KOPT-K1 (cell line): ENCODE data around the gene KIF26A.
"Not testable (repeated sequence)": the region's sequence is repeated elsewhere in the genome, so short reads cannot be mapped to it uniquely, and the experiment has no call there.

Source experiments
- H3K27ac ChIP-seq: fragments of 200-600 bp; sonication (generic); 2 replicates; pipeline ENCODE4 v1.5.1; 2016; ENCODE audit warnings: antibody characterized with exemption, mild to moderate bottlenecking, low read depth, low read length; ENCODE audit not compliant: poor library complexity, severe bottlenecking
- H3K36me3 ChIP-seq: fragments of 200-600 bp; sonication (generic); 2 replicates; pipeline ENCODE4 v1.5.1; 2017; ENCODE audit warnings: antibody characterized with exemption, mild to moderate bottlenecking, low read length, moderate library complexity; ENCODE audit not compliant: insufficient read depth
- H3K9me3 ChIP-seq: fragments of 200-600 bp; sonication (generic); 2 replicates; pipeline ENCODE4 v1.5.1; 2017; ENCODE audit warnings: antibody characterized with exemption, low read length, mild to moderate bottlenecking; ENCODE audit not compliant: insufficient read depth, poor library complexity, severe bottlenecking

KIF26A gene

DNA sequence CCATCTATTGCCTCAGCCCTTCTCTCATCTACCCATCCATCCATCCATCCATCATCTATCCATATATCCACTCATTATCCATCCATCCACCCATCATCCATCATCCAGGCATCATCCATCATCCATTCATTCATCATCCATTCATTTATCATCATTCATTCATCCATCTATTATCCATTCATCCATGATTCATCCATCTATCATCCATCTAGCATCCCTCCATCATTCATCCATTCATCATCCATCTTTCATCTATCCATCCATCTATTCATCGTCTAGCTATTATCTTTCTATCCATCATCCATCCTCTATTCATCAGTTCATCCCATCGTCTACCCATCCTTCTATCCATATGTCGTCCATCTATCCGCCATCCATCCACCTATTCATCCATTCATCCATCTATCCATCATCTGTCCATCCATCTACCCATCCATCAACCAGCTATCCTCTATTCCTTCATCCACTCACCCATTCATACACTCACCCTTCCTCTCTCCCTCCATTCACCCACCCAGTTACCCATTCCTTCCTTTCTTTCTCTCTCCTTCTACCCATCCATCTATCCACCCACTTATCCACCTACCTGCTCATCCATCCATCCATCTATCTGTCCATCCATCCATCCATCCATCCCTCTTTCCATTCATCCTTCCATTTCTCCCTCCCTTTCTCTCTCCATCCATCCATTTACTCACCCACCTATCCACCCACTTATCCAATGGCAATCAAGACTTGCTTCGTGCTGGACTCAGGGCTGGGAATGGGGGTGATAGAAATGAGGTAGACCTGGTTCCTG, 59.3 kb downstream of the KIF26A start:
- Histone ChIP-seq H3K9me3 (no peaks in the 10 kb centered on the region), H3K36me3 (no peaks in the 10 kb centered on the region), H3K27ac (no peak overlapping the region)

DNA sequence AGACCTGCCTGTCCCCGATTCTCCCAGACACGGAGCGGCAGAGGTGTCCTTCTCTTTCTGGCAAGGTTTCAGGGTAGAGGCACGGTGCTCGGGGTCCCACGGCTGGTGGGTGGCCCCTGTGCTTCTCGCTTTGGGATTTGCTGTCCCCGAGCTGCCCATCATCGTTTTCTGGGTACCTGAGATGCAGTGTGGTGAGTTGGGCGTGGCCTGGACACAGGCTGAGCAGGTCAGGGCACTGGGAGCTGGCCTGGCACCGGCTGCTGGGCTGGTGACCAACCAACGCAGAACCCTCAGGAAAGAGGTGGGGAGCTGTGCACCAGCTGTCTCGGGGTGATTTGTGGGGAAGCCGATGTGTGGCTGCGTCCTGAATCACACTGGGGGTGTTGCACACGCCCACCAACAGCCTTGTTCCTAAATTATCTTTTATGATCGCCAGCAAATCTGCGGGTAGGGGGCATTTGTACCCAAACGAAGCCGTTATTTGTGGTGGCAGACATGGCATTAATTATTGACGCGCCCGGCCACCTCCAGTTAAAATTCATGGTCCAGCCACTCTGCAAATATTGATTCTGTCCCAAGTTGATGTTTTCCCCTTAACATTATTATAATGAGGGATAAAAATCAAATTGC, 61.0 kb downstream of the KIF26A start:
- Histone ChIP-seq H3K9me3 (no peaks in the 10 kb centered on the region), H3K36me3 (no peaks in the 10 kb centered on the region)

DNA sequence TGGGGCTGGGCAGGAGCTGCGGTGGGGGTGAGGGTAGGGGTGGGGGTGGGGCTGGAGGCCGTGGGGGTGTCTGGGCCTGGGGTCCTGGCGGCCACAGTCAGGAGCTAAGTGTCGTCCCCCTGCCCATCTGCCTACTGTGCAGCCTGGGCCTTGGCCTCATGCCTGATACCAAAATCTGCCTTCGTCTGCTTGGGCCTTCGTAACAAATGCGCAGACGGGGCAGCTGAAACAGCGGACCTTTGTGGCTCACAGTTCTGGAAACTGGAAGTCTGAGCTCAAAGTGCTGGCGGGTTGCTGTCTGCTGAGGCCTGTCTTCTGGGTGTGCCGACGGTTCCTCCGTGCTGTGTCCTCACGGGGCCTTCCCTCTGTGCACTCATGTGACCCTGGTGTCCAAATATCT, 61.7 kb downstream of the KIF26A start:
- H3K36me3 ChIP-seq: no peaks in the 10 kb centered on the region
- no peak overlapping the region for H3K27ac ChIP-seq
- no peaks in the 10 kb centered on the region for H3K9me3 ChIP-seq

More for the DNA sequence above, 61.0 kb downstream of the KIF26A start:
- H3K27ac ChIP-seq: no peak overlapping the region

DNA sequence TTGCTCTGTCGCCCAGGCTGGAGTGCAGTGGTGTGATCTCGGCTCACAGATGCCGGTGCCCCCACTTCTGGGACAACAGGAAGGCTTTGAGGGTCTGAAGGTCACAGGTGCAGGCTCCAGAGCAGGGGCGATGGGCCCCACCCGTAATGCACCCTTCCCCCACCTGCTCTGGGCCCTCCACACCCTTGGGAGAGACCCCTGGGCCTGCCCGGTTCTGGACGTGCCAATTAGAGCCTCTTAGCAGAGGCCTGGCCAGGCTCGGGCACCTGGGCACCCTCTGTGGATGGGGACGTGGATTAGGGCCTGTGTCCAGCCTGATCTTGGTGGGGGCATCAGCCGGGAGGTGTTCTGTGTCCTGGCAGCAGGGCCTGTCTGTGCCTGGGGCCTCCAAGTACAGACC, 62.2 kb downstream of the KIF26A start:
- no peak overlapping the region for H3K27ac ChIP-seq
- H3K36me3 ChIP-seq: no peaks in the 10 kb centered on the region
- H3K9me3 ChIP-seq: no peaks in the 10 kb centered on the region

DNA sequence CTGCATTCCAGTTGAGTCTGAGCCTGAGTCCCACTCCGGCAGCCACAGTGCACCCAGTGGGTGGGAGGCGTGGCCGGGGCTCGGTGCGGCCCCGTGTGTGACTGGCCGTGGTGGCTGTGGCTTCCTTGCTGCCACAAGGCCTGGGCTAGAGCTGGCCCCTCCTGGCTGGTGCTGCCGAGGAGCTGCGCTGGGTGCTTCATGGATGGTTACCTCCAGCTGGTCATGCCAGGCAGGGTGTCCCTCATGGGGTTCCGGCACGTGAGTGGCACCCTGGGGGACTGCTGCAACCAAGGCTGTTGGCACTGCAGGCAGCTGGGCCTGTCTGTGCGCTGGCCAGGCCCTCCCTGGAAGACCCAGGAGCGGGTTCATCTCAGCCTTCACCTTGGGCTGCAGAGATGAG, 62.7 kb downstream of the KIF26A start:
- Histone ChIP-seq H3K36me3 (no peaks in the 10 kb centered on the region), H3K9me3 (no peaks in the 10 kb centered on the region), H3K27ac (no peak overlapping the region)

DNA sequence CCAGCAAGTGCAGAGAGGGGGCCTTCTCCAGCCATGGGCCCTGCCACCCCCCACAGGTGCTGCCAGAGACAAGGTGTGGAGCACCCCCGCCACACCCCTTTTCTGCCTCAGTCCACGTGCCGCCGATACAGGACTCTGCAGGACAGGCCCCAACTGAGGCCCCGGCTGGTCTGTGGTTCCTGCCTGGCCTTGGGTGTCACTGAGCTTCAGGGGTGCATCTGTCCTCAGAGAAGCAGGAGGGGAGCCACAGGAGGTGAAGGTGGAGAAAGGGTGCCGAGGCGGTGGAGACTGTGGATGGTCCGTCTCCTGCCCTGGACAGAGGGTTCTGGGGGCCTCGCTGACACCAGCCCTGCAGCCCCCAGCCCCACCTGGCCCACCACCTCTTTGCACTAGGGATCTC, 63.1 kb downstream of the KIF26A start:
- H3K9me3 ChIP-seq: no peaks in the 10 kb centered on the region
- H3K36me3 ChIP-seq: no peaks in the 10 kb centered on the region
- H3K27ac ChIP-seq: no peak overlapping the region

DNA sequence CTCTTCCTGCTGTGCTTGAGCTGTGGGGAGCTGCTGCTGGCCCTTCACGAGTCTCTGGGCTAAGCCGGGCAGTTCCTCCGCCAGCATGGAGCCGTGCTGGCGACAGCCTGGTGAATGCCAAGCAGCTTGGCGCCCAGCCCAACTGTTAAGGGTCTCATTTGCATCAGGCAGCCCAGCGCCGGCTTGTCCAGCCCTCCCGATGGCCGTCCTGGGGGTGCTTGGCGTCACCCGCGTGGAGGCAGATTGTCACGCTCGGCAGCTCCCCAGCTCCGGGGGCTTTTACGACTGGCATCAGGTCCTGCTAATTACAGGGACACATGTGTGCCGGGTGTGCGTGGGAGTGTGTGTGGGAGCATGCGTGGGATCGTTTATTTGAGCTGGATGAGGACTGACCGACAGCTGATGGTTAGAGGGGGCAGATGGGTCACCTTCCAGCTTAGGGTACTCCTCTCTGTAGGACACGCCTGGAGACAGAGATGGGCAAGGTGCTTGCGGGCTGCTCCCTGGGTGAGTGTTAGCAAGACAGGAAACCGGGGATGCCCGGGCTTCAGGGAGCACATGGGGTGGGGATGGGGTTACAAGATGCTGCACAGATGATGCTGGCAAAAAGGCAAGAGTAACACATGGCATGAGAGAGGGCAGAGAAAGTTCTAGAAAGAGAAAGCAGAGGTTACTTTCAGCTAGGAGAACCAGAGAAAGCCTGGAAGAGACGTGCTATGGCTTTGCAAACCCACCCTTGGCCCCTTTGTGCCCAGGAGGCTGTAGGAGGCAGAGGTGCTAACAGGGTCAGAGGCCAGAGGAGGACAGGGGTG, 64.1 kb downstream of the KIF26A start:
- no peaks in the 10 kb centered on the region for H3K36me3 ChIP-seq
- H3K27ac ChIP-seq: no peak overlapping the region
- H3K9me3 ChIP-seq: no peaks in the 10 kb centered on the region

DNA sequence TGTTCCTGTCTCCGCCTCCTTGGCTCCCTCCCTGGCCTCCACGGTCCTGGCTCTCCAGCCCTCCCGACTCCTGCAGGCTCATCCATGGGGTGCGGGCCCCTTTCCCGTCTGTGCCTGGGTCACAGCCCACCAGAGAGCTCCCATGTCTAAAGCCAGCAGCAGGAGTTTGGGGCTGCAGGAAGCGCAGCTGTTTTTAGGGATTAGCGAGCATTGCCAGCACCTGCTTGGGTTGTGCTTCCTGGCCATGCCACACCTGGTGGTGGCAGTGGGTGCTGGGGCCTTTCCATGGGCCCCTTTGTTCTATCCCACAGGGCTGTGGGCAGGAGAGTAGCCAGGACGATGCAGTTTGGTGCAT, 64.7 kb downstream of the KIF26A start:
- H3K27ac ChIP-seq: no peak overlapping the region

DNA sequence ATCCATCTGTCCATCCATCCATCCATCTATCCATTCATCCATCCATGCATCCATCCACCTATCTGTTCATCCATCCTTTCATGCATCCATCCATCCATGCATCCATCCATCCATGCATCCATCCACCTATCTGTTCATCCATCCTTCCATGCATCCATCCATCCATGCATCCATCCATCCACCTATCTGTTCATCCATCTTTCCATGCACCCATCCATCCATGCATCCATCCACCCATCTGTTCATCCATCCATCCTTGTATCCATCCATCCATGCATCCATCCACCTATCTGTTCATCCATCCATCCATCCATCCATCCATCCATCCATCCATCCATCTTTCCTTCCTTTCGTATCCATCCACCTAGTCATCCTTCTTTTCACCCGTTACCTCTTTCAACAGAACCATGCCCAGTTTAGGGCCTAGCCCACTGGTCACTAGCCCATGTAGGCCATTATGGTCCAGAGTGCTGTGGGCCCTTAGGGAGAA, 66.3 kb downstream of the KIF26A start:
- no peaks in the 10 kb centered on the region for H3K36me3 ChIP-seq
- H3K27ac ChIP-seq: no peak overlapping the region
- H3K9me3 ChIP-seq: no peaks in the 10 kb centered on the region

More for the DNA sequence above, 64.7 kb downstream of the KIF26A start:
- Histone ChIP-seq H3K9me3 (no peaks in the 10 kb centered on the region), H3K36me3 (no peaks in the 10 kb centered on the region)

DNA sequence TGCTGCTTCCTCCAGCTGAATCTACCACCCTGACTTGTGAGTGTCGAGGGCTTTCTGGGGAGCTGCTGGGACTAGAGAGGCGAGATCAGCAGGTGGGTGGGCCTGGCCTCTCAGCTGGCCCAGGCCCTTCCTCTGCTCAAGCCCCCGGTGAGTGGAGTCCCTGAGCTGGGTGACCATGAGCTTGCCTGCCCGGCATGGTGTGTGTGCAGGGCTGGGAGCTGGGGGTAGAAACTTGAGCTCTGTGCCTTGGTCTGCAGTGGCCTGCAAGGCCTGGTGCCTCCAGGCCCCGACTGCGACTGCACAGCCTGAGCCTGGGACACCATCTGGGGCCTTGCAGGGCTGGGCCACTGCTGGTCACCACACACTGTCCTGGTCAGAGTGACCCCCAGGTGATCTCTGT, 67.4 kb downstream of the KIF26A start:
- H3K27ac ChIP-seq: no peak overlapping the region
- H3K9me3 ChIP-seq: no peaks in the 10 kb centered on the region
- H3K36me3 ChIP-seq: no peaks in the 10 kb centered on the region

DNA sequence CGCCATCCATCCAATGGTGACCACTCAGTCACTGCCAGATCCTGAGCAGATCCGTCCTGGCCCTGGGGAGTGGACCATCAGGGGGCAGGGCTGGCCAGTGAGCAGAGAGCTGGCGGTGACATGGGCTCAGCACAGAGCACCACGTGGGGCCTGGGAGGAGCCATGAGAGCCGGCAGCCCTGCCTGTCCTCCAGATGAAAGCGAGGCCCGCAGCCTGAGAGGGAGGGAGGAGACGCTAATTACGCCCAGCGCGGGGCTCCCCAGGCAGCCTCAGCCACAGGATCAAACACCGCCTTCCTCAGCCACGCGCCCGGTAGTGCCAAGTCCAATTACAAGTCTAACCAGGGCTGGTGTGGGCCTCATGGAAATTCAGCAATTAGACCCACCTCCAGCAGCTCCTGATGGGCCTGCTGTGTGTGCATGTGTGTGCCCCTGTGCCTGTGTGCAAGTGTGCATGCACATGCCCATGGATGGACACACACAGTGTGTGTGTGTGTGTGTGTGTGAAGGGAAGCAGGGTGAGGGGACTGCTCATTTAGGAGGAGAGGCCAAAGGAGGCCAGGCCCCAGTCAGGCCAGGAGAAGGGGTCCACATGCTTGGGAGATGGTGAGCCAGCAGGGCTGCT, 68.0 kb downstream of the KIF26A start:
- Histone ChIP-seq H3K36me3 (no peaks in the 10 kb centered on the region), H3K9me3 (no peaks in the 10 kb centered on the region), H3K27ac (no peak overlapping the region)

DNA sequence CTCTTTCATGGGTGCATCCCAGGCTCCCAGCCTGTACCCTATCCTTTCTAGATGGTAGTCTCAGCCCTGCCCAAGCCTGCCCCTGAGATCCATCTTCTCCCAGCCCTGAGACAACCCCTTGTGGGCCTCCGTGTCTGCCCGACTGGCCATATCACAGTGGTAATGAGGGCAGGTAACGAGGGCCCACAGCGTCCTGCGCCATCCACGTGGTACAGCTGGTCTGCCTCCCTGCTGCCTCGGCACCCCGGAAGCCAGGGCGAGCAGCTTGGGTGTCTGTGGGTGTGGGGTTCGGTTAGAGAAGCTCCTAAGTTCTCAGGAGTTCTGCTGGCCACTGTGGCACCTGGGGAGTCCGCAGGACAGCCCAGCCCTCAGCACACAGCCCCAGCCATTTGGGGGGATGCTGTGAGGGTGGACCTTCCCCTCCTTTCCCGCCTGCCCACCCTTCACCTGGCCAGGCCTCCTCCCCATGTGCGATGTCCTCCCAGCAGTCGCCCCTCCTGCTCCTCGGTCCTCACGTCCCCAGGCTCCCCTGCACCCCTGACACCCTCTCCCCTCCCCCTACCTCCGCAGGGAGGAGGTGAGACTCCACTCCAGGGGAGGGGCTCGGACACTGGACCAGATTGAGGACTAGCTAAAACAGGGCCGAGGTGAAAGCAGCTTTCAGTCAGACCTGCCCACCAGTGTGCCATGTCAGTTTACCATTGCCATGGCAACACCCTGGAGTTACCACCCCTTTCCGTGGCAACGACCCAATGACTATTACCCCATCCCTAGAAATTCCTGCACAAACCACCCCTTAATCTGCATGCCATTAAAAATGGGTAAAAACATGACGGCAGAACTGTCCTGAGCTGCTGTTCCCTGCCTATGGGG, 69.0 kb downstream of the KIF26A start:
- no peak overlapping the region for H3K27ac ChIP-seq
- H3K36me3 ChIP-seq: no peaks in the 10 kb centered on the region
- H3K9me3 ChIP-seq: no peaks in the 10 kb centered on the region

DNA sequence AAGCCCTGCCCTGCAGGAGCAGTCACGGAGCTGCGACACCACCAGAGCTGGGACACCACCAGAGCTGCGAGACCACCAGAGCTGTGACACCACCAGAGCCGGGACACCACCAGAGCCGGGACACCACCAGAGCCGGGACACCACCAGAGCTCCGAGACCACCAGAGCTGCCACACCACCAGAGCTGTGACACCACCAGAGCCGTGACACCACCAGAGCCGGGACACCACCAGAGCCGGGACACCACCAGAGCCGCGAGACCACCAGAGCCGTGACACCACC, 69.6 kb downstream of the KIF26A start:
- not testable (repeated sequence) for H3K36me3 ChIP-seq, H3K27ac ChIP-seq, H3K9me3 ChIP-seq

DNA sequence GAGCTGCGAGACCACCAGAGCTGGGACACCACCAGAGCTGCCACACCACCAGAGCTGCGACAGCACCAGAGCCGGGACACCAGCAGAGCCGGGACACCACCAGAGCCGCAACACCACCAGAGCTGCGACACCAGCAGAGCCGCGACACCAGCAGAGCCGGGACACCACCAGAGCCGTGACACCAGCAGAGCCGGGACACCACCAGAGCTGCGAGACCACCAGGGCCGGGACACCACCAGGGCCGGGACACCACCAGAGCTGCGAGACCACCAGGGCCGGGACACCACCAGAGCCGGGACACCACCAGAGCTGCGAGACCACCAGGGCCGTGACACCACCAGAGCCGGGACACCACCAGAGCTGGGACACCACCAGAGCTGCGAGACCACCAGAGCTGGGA, 69.9 kb downstream of the KIF26A start:
- not testable (repeated sequence) for H3K9me3 ChIP-seq, H3K27ac ChIP-seq, H3K36me3 ChIP-seq
